ENCODE measurements around the gene C1orf159. TPM values are rescaled to one million over a fixed set of nuclear protein-coding genes. Genes with fewer than 3 reads are reported as not detected.

Gene C1orf159
- total and polyA plus RNA-seq, 2 donors (not counting 1 experiment from before 2014, with no cell fraction given) = 23.0 to 25.6 TPM

- Histone ChIP-seq H2AFZ (ENCODE audit: insufficient read depth, low read depth, low read length, poor library complexity, severe bottlenecking) (no peak overlapping the region), H3K9ac (ENCODE audit: low read length) (no peak overlapping the region), H3K9me3 (ENCODE audit: control extremely low read depth in 1 of 3, control insufficient read depth in 2 of 3, insufficient read depth in 1 of 3, low read length in 2 of 3) (no peaks in the 10 kb centered on the region), H3K79me2 (ENCODE audit: control insufficient read depth, insufficient read depth, low read length) (no peaks in the 10 kb centered on the region), H3K4me3 (ENCODE audit: control extremely low read depth in 1 of 5, extremely low read depth in 1 of 5, insufficient read depth in 1 of 5, low read depth in 2 of 5, low read length in 4 of 5) (no peak overlapping the region), H3K4me1 (ENCODE audit: control insufficient read depth in 2 of 2, insufficient read depth in 2 of 2, low read length in 2 of 2) (no peaks in the 10 kb centered on the region), H4K20me1 (ENCODE audit: control insufficient read depth, insufficient read depth, low read length, poor library complexity, severe bottlenecking) (no peaks in the 10 kb centered on the region), H3K36me3 (replicated peaks in 1 of 2; ENCODE audit: control extremely low read depth in 1 of 2, control insufficient read depth in 1 of 2, extremely low read depth in 1 of 2, insufficient read depth in 2 of 2, low read length in 1 of 2) (no peaks in the 10 kb centered on the region), H3K27me3 (replicated peaks in 1 of 4; ENCODE audit: control extremely low read depth in 1 of 4, control insufficient read depth in 3 of 4, insufficient read depth in 4 of 4, low read length in 3 of 4) (no peaks in the 10 kb centered on the region), H3K27ac (ENCODE audit: low read length in 2 of 2) (no peak overlapping the region), H3K4me2 (replicated peaks; ENCODE audit: low read depth, low read length, poor library complexity, severe bottlenecking) (no peak overlapping the region)
- CTCF ChIA-PET = interaction anchor here (0.6 kb wide), 2 partner anchors 14 to 200 kb away, joined by 3 to 5 read pairs; no protein-coding TSS in a partner anchor
- Mint-ChIP-seq H3K27ac (no peak overlapping the region), H3K4me3 (peak overlapping the region; percentile 32), H3K9me3 (ENCODE audit: insufficient read depth) (no peaks in the 10 kb centered on the region), H3K4me1 (peaks cover 4% of the 10 kb centered on the region), H3K27me3 (no peaks in the 10 kb centered on the region)
- POLR2A ChIA-PET = interaction anchor here (0.6 to 0.7 kb wide), 2 partner anchors 324 to 338 kb away, joined by 3 to 4 read pairs; partner anchors contain the start of gene AURKAIP1
- ATAC-seq (ENCODE audit: low read depth) (no peak), DNase-seq (no peak)
- no peak for TF ChIP-seq CTCF (IDR thresholded peaks at IDR 0.05)
- no peak for TF ChIP-seq EZH2 (IDR thresholded peaks at IDR 0.05; ENCODE audit: borderline replicate concordance, insufficient read depth, low read depth, low read length, poor library complexity, severe bottlenecking)
- 92% methylated on average over 46 of the region's 46 CpGs for WGBS (ENCODE audit: insufficient coverage)
- intact Hi-C loops (cut with micrococcal nuclease) = no loop called here
These were observed 64.6 kb downstream of the C1orf159 start for GRCh38 chr1:1051127-1051810.

GRCh38 chr1:1050577-1051052 lies 65.3 kb downstream of the C1orf159 start:
- Histone ChIP-seq H4K20me1 (ENCODE audit: control insufficient read depth, insufficient read depth, low read length, poor library complexity, severe bottlenecking) (no peaks in the 10 kb centered on the region), H3K9me3 (ENCODE audit: control extremely low read depth in 1 of 3, control insufficient read depth in 2 of 3, insufficient read depth in 1 of 3, low read length in 2 of 3) (no peaks in the 10 kb centered on the region), H3K4me1 (ENCODE audit: control insufficient read depth in 2 of 2, insufficient read depth in 2 of 2, low read length in 2 of 2) (no peaks in the 10 kb centered on the region), H3K4me2 (replicated peaks; ENCODE audit: low read depth, low read length, poor library complexity, severe bottlenecking) (peak overlapping the region; percentile 5), H3K4me3 (ENCODE audit: control extremely low read depth in 1 of 5, extremely low read depth in 1 of 5, insufficient read depth in 1 of 5, low read depth in 2 of 5, low read length in 4 of 5) (no peak overlapping the region), H3K27ac (ENCODE audit: low read length in 2 of 2) (no peak overlapping the region), H3K36me3 (replicated peaks in 1 of 2; ENCODE audit: control extremely low read depth in 1 of 2, control insufficient read depth in 1 of 2, extremely low read depth in 1 of 2, insufficient read depth in 2 of 2, low read length in 1 of 2) (no peaks in the 10 kb centered on the region), H3K79me2 (ENCODE audit: control insufficient read depth, insufficient read depth, low read length) (no peaks in the 10 kb centered on the region), H3K9ac (ENCODE audit: low read length) (no peak overlapping the region), H3K27me3 (replicated peaks in 1 of 4; ENCODE audit: control extremely low read depth in 1 of 4, control insufficient read depth in 3 of 4, insufficient read depth in 4 of 4, low read length in 3 of 4) (no peaks in the 10 kb centered on the region), H2AFZ (ENCODE audit: insufficient read depth, low read depth, low read length, poor library complexity, severe bottlenecking) (no peak overlapping the region)
- H3K27ac Mint-ChIP-seq = no peak overlapping the region
- 75% methylated on average over 32 of the region's 32 CpGs for WGBS (ENCODE audit: insufficient coverage)
- intact Hi-C loops (cut with micrococcal nuclease) = no loop called here
- peak; percentile 71 for ATAC-seq (ENCODE audit: low read depth)
- TF ChIP-seq EZH2 (IDR thresholded peaks at IDR 0.05; ENCODE audit: borderline replicate concordance, insufficient read depth, low read depth, low read length, poor library complexity, severe bottlenecking) = no peak
- no peak for TF ChIP-seq CTCF (IDR thresholded peaks at IDR 0.05)
- POLR2A ChIA-PET = interaction anchor here (0.6 to 0.7 kb wide), 2 partner anchors 324 to 338 kb away, joined by 3 to 4 read pairs; partner anchors contain the start of gene AURKAIP1
- peak; percentile 59 for DNase-seq
- CTCF ChIA-PET = interaction anchor here (0.6 to 1.3 kb wide), 3 partner anchors 10 to 200 kb away, joined by 3 to 5 read pairs (median 3); no protein-coding TSS in a partner anchor
- H3K9me3 Mint-ChIP-seq (ENCODE audit: insufficient read depth) = no peaks in the 10 kb centered on the region
- H3K4me3 Mint-ChIP-seq = peak overlapping the region; percentile 32
- H3K4me1 Mint-ChIP-seq = peaks cover 4% of the 10 kb centered on the region
- H3K27me3 Mint-ChIP-seq = no peaks in the 10 kb centered on the region
